GM12878 (cell line): ENCODE results near the gene MARCHF10. TPM values are rescaled to one million over a fixed set of nuclear protein-coding genes. Genes with fewer than 3 reads are reported as not detected.

Source experiments
- ATAC-seq: fragments of 200-7000 bp; cut with Tn5 transposase; 3 replicates; pipeline ENCODE4 v1.9.1; 2020; ENCODE audit warnings: mild to moderate bottlenecking, moderate library complexity
- BruUV-seq: library from RNA; stranded (reverse); fragments of 400-500 nt; replicated peaks from 2 replicates; lab custom pipeline; 2021; lab: Mats Ljungman, UMichigan
- CTCF ChIA-PET: fragments of 300-600 bp; sonication (Branson Sonifier 250); formaldehyde crosslinking; extraction: SDS; loops from one replicate; lab custom pipeline; 2021; ENCODE audit warnings: inconsistent platforms; lab: Yijun Ruan, JAX
- POLR2A ChIA-PET: fragments of 350-600 bp; formaldehyde crosslinking; extraction: SDS; loops from one replicate; lab custom pipeline; 2021; ENCODE audit warnings: inconsistent platforms; lab: Charles Lee
- RAD21 ChIA-PET: fragments of 300-600 bp; sonication (Branson Sonifier 250); formaldehyde crosslinking; loops from one replicate; lab custom pipeline; 2023; ENCODE audit warnings: antibody characterized with exemption; ENCODE audit not compliant: unreplicated experiment; lab: Charles Lee
- SMC1A ChIA-PET: fragments of 300-600 bp; sonication (Branson Sonifier 250); formaldehyde crosslinking; loops from one replicate; lab custom pipeline; 2023; ENCODE audit not compliant: unreplicated experiment, uncharacterized antibody; lab: Charles Lee
- DNase-seq: peaks from one replicate; pipeline ENCODE4 v3.0.0-alpha.2; 2011; ENCODE audit warnings: low read depth, low spot score
- FAIRE-seq: peaks from 3 replicates; lab custom pipeline; 2011; peaks lifted over from hg19 to GRCh38; lab: Jason Lieb, UNC
- H2AFZ ChIP-seq: 2 replicates; pipeline ENCODE4 v1.6.0; 2011; ENCODE audit warnings: low read depth, low read length, control low read depth; ENCODE audit not compliant: control insufficient read depth
- H3K27ac ChIP-seq: 2 replicates; pipeline ENCODE4 v1.5.1; 2011; ENCODE audit warnings: control low read depth; ENCODE audit not compliant: control insufficient read depth, insufficient read depth
- H3K27me3 ChIP-seq, 2 experiments: replicated peaks in 1 of 2; 2 replicates each; pipeline versions ENCODE4 v1.6.0 to v1.6.1; 2011; ENCODE audit warnings: low read length in 1 of 2; ENCODE audit not compliant: control insufficient read depth in 2 of 2, insufficient read depth in 2 of 2
- H3K36me3 ChIP-seq, 2 experiments: 2 replicates each; pipeline ENCODE4 v1.5.1; 2011; ENCODE audit warnings: low read length in 1 of 2; ENCODE audit not compliant: control insufficient read depth in 2 of 2, insufficient read depth in 2 of 2
- H3K4me1 ChIP-seq: 2 replicates; pipeline ENCODE4 v1.6.1; 2011; ENCODE audit warnings: mild to moderate bottlenecking, low read length, moderate library complexity, mixed read lengths; ENCODE audit not compliant: control insufficient read depth, insufficient read depth
- H3K4me2 ChIP-seq: 2 replicates; pipeline ENCODE4 v1.6.0; 2011; ENCODE audit warnings: control low read depth; ENCODE audit not compliant: control insufficient read depth, insufficient read depth
- H3K4me3 ChIP-seq: fragments of 200-600 bp; sonication (generic); 2 replicates; pipeline ENCODE4 v1.5.1; 2016
- H3K79me2 ChIP-seq: 2 replicates; pipeline ENCODE4 v1.6.0; 2011; ENCODE audit warnings: low read length; ENCODE audit not compliant: control insufficient read depth, insufficient read depth
- H3K9ac ChIP-seq: 2 replicates; pipeline ENCODE4 v1.8.0; 2011; ENCODE audit warnings: low read length, control low read depth, mixed read lengths; ENCODE audit not compliant: control insufficient read depth, insufficient read depth
- H3K9me3 ChIP-seq: replicated peaks from 3 replicates; pipeline ENCODE4 v1.5.1; 2011; ENCODE audit warnings: mild to moderate bottlenecking, low read length; ENCODE audit not compliant: control insufficient read depth, insufficient read depth
- H4K20me1 ChIP-seq: 2 replicates; pipeline ENCODE4 v1.6.0; 2011; ENCODE audit not compliant: control insufficient read depth, insufficient read depth
- BCL11A ChIP-seq: IDR thresholded peaks from 2 replicates; pipeline ENCODE4 v1.6.1; 2011; ENCODE audit warnings: low read depth, low read length
- CREM ChIP-seq: IDR thresholded peaks from 2 replicates; pipeline ENCODE4 v1.6.1; 2014; ENCODE audit warnings: antibody characterized with exemption, low read depth
- EGR1 ChIP-seq, 2 experiments: IDR thresholded peaks; 1 replicate in 1 of 2; 2 replicates in 1 of 2; pipeline ENCODE4 v1.6.1; 2011 to 2012; ENCODE audit warnings: low read depth in 2 of 2, low read length in 2 of 2, borderline replicate concordance in 1 of 2, mild to moderate bottlenecking in 1 of 2, moderate library complexity in 1 of 2
- EP300 ChIP-seq, 2 experiments: fragments of 150-350 bp in 1 of 2; IDR thresholded peaks; 2 replicates each; pipeline ENCODE4 v1.6.1; 2011 to 2012; ENCODE audit warnings: low read depth in 2 of 2, low read length in 2 of 2, borderline replicate concordance in 1 of 2, improper control_type of control experiment in 1 of 2, inconsistent platforms in 1 of 2; ENCODE audit not compliant: control insufficient read depth in 1 of 2
- ETV6 ChIP-seq, 2 experiments: fragments of 450-650 bp in 1 of 2; IDR thresholded peaks in 1 of 2; conservative IDR thresholded peaks in 1 of 2; 2 replicates each; pipeline ENCODE4 v1.6.1; 2014; ENCODE audit warnings: antibody characterized with exemption in 1 of 2, borderline replicate concordance in 1 of 2, low read depth in 1 of 2, mild to moderate bottlenecking in 1 of 2, moderate library complexity in 1 of 2
- HCFC1 ChIP-seq: fragments of 150-350 bp; IDR thresholded peaks from 2 replicates; pipeline ENCODE4 v1.6.1; 2014; ENCODE audit warnings: low read length
- MLLT1 ChIP-seq: fragments of 450-650 bp; IDR thresholded peaks from 2 replicates; pipeline ENCODE4 v1.6.1; 2016; ENCODE audit warnings: mild to moderate bottlenecking
- MXI1 ChIP-seq: fragments of 150-350 bp; IDR thresholded peaks from 2 replicates; pipeline ENCODE4 v1.6.1; 2011; ENCODE audit warnings: low read depth, mild to moderate bottlenecking, inconsistent platforms, low read length, improper control_type of control experiment
- MYC ChIP-seq: IDR thresholded peaks from 2 replicates; pipeline ENCODE4 v1.6.1; 2011; ENCODE audit warnings: mild to moderate bottlenecking, low read length, moderate library complexity, inconsistent platforms; ENCODE audit not compliant: insufficient read depth, insufficient replicate concordance, insufficient read length, severe bottlenecking
- NBN ChIP-seq: fragments of 450-650 bp; IDR thresholded peaks from 2 replicates; pipeline ENCODE4 v1.6.1; 2016
- NFYA ChIP-seq: IDR thresholded peaks from 2 replicates; pipeline ENCODE4 v1.6.1; 2011; ENCODE audit warnings: low read depth, mild to moderate bottlenecking, low read length, improper control_type of control experiment, borderline replicate concordance
- NRF1 ChIP-seq: conservative IDR thresholded peaks from 2 replicates; pipeline ENCODE4 v1.6.1; 2011; ENCODE audit warnings: mild to moderate bottlenecking, low read depth, low read length, improper control_type of control experiment
- TAF1 ChIP-seq: IDR thresholded peaks from 2 replicates; pipeline ENCODE4 v1.6.1; 2011; ENCODE audit warnings: mild to moderate bottlenecking, low read depth, low read length, borderline replicate concordance
- YBX1 ChIP-seq: fragments of 450-650 bp; IDR thresholded peaks from 2 replicates; pipeline ENCODE4 v1.6.1; 2016; ENCODE audit warnings: antibody characterized with exemption
- WGBS: methylation state at CpG from one replicate; pipeline ENCODE4 v1.1.6; 2016; ENCODE audit warnings: low lambda C conversion rate; ENCODE audit not compliant: insufficient replicate concordance, insufficient coverage; ENCODE audit errors: missing lambda C conversion rate; 5-methylcytosine and 5-hydroxymethylcytosine counted together
- in situ Hi-C: fragments of 300-500 bp; cut with MboI; formaldehyde crosslinking; loops from 9 replicates; pipeline ENCODE4 v1.14.3; 2018; ENCODE audit warnings: mixed read lengths
- intact Hi-C: fragments of 100-400 bp; cut with micrococcal nuclease; formaldehyde crosslinking; loops from one replicate; pipeline ENCODE4 v1.14.2; 2022; ENCODE audit not compliant: unreplicated experiment
- polyA plus RNA-seq, 11 experiments: library from polyadenylated mRNA; depleted of rRNA in 4 of 11; unstranded in 6 of 11; stranded (reverse) in 5 of 11; fragments of >200 nt; fragmentation: Nextera tagmentation in 4 of 11; fragmentation: Illumina TruSeq in 1 of 11; extraction: Ambion mirVana in 4 of 11; extraction: Trizol in 1 of 11; gene quantifications; 1 replicate in 1 of 11; 2 replicates in 10 of 11; pipeline versions ENCODE4 v1.2.1 to v1.2.3, GENCODE V29; 2011 to 2016; ENCODE audit warnings: inconsistent platforms in 2 of 11, missing spikeins in 2 of 11, low read depth in 1 of 11
- total RNA-seq, 4 experiments: library from RNA; depleted of rRNA in 3 of 4; stranded (reverse); fragments of >200 nt in 3 of 4; fragmentation: Illumina TruSeq in 1 of 4; extraction: Trizol in 1 of 4; gene quantifications; 2 replicates each; pipeline versions ENCODE4 v1.2.1 to v1.2.3, GENCODE V29; 2013 to 2021
- TF ChIP-seq, protein P1 (sequence below): fragments of 450-650 bp; IDR thresholded peaks from 2 replicates; pipeline ENCODE4 v1.6.1; 2018; ENCODE audit warnings: borderline replicate concordance, mild to moderate bottlenecking; ENCODE audit not compliant: partially characterized antibody

The MARCHF10 gene
- total and polyA plus RNA-seq, 10 of the 15 experiments (the other 5 are each of a cell fraction or from before 2014, with no cell fraction given), result 0.11 to 0.24 TPM; not detected in 8

DNA sequence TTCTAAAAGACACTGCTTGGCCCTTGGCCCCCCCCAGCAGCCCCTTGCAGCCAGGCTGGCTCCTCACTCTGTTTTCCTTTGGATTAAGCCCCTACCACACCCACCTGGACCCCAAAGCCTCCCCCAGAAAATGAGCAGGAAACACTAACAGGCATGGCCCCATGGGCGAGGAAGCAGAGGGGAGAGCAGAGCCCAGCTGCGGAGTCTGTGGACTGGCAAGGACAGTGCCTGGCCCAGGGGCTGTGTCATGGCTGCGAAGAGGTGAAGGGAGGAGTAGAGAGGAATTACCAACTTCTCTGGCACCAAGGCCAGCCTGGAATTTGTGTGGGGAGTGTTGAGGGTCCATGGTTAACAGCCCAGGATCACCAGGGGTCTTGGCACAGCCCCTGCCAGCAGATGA is 133.3 kb downstream of the MARCHF10 start:
- Histone ChIP-seq H3K4me2 (no peak overlapping the region), H3K9ac (no peak overlapping the region), H4K20me1 (peaks cover 2% of the 10 kb centered on the region; the same call in 1 of the 2 replicates), H3K27ac (no peak overlapping the region), H3K4me1 (no peaks in the 10 kb centered on the region), H3K79me2 (no peaks in the 10 kb centered on the region), H3K9me3 (no peaks in the 10 kb centered on the region), H2AFZ (no peak overlapping the region), H3K4me3 (no peak overlapping the region), H3K27me3 (no peaks in the 10 kb centered on the region; a peak in 1 of 4 replicates), H3K36me3 (no peaks in the 10 kb centered on the region)
- no peak for FAIRE-seq
- CTCF ChIA-PET, result interaction anchor here (3.7 kb wide), 1 partner anchor 732 kb away, joined by 26 read pairs; no protein-coding TSS in a partner anchor
- BruUV-seq, result no TSS peak
- intact Hi-C loops, result no loop called here
- in situ Hi-C loops, result no loop called here
- no peak for DNase-seq
- SMC1A ChIA-PET, result no interaction called here
- TF ChIP-seq MLLT1 (no peak), YBX1 (no peak), CREM (no peak), EGR1 (IDR thresholded peaks at IDR 0.05; ENCODE audit: borderline replicate concordance in 1 of 2, low read depth in 2 of 2, low read length in 2 of 2) (no peak), MYC (no peak), BCL11A (no peak), ETV6 (conservative IDR thresholded peaks at IDR 0.05 in 1 of 2, IDR thresholded peaks at IDR 0.05 in 1 of 2; ENCODE audit: borderline replicate concordance in 1 of 2, low read depth in 1 of 2) (no peak), EP300 (IDR thresholded peaks at IDR 0.05; ENCODE audit: borderline replicate concordance in 1 of 2, control insufficient read depth in 1 of 2, low read depth in 2 of 2, low read length in 2 of 2) (no peak), NRF1 (no peak), TAF1 (no peak), NBN (no peak), HCFC1 (no peak), NFYA (no peak), MXI1 (no peak)
- TF ChIP-seq, protein P1, sequence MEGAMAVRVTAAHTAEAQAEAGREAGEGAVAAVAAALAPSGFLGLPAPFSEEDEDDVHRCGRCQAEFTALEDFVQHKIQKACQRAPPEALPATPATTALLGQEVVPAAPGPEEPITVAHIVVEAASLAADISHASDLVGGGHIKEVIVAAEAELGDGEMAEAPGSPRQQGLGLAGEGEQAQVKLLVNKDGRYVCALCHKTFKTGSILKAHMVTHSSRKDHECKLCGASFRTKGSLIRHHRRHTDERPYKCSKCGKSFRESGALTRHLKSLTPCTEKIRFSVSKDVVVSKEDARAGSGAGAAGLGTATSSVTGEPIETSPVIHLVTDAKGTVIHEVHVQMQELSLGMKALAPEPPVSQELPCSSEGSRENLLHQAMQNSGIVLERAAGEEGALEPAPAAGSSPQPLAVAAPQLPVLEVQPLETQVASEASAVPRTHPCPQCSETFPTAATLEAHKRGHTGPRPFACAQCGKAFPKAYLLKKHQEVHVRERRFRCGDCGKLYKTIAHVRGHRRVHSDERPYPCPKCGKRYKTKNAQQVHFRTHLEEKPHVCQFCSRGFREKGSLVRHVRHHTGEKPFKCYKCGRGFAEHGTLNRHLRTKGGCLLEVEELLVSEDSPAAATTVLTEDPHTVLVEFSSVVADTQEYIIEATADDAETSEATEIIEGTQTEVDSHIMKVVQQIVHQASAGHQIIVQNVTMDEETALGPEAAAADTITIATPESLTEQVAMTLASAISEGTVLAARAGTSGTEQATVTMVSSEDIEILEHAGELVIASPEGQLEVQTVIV, result no peak
- no peak for ATAC-seq
- 92% methylated on average over 3 of the region's 3 CpGs for WGBS
- POLR2A ChIA-PET, result no interaction called here
- RAD21 ChIA-PET, result no interaction called here
